AG09319 (cell line): Measurements from ENCODE around the gene CD7.

Experiments used
- DNase-seq: peaks from one replicate; pipeline ENCODE4 v3.0.0-alpha.2; 2010; ENCODE audit warnings: low read depth; ENCODE audit errors: extremely low read depth
- TF ChIP-seq, protein P1 (sequence below): IDR thresholded peaks from 2 replicates; pipeline ENCODE4 v1.5.1; 2011; ENCODE audit warnings: low read depth, mild to moderate bottlenecking, inconsistent platforms, low read length, moderate library complexity

The CD7 gene

DNA sequence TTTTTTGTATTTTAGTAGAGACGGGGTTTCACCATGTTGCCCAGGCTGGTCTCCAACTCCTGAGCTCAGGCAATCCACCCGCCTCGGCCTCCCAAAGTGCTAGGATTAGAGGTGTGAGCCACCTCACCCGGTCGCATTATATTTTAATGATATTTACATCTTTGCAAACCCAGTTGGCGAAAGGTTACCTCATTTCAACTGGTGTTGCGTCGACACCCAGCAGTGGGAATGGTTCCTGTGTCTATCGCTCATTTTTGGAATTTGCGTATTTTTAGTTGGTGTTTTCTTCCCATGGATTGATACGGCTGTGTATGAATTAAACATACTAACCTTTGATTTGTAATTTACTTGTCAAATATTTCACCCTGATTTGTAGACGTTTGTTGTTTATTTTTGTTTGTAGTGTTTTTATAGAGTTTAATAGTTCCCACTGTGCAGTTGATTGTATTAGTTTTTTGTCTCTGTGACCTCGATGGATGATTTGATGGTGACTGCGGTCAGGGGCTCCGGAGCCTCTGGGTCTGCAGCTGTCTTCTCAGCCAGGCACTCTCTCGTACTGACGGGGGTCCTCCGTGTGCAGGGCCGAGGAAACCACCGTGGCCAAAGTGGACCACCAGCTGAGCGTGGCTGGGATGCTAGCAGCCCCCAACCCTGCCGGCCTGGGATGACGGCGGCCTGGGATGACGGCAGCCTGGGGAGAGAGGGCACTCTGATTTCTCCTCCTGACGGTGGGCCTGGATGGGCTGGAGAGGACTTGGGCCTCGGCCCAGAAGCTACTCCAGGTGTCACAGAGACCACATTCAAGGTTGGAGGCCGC, 4.0 kb downstream of the CD7 start:
- no peak for DNase-seq
- TF ChIP-seq, protein P1, sequence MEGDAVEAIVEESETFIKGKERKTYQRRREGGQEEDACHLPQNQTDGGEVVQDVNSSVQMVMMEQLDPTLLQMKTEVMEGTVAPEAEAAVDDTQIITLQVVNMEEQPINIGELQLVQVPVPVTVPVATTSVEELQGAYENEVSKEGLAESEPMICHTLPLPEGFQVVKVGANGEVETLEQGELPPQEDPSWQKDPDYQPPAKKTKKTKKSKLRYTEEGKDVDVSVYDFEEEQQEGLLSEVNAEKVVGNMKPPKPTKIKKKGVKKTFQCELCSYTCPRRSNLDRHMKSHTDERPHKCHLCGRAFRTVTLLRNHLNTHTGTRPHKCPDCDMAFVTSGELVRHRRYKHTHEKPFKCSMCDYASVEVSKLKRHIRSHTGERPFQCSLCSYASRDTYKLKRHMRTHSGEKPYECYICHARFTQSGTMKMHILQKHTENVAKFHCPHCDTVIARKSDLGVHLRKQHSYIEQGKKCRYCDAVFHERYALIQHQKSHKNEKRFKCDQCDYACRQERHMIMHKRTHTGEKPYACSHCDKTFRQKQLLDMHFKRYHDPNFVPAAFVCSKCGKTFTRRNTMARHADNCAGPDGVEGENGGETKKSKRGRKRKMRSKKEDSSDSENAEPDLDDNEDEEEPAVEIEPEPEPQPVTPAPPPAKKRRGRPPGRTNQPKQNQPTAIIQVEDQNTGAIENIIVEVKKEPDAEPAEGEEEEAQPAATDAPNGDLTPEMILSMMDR: no peak

DNA sequence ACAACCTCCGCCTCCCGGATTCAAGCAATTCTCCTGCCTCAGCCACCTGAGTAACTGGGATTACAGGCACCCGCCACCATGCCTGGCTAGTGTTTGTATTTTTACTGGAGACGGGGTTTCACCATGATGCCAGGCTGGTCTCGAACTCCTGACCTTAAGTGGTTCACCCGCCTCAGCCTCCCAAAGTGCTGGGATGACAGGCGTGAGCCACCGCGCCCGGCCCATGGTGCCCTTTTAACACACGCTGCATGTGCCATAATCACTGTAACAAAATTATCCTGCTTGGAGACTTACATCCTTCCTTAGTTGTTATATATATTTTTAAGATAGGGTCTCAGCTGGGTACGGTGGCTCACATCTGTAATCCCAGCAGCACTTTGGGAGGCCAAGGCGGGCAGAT, 5.4 kb downstream of the CD7 start:
- TF ChIP-seq, protein P1: no peak
- DNase-seq: no peak

DNA sequence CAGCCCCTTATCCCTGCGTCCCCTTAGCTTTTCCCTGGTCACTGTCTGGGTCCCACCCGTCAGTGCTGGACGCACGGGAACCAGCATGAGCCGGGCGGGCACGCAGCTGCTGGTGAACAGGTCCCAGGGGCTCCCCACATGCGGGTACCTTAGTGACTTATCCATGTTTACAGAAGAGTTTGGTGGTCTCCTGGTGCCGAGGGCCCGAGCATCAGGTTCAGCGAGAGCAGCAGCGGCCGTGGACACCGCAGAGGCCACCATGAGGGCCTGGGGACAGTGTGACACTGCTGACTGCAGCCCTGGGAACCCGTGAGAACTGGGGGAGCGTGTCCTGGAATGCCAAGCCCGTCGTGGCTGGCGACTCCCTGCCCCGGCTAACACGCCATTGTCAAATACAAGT, 6.5 kb downstream of the CD7 start:
- no peak for DNase-seq
- TF ChIP-seq, protein P1: no peak

DNA sequence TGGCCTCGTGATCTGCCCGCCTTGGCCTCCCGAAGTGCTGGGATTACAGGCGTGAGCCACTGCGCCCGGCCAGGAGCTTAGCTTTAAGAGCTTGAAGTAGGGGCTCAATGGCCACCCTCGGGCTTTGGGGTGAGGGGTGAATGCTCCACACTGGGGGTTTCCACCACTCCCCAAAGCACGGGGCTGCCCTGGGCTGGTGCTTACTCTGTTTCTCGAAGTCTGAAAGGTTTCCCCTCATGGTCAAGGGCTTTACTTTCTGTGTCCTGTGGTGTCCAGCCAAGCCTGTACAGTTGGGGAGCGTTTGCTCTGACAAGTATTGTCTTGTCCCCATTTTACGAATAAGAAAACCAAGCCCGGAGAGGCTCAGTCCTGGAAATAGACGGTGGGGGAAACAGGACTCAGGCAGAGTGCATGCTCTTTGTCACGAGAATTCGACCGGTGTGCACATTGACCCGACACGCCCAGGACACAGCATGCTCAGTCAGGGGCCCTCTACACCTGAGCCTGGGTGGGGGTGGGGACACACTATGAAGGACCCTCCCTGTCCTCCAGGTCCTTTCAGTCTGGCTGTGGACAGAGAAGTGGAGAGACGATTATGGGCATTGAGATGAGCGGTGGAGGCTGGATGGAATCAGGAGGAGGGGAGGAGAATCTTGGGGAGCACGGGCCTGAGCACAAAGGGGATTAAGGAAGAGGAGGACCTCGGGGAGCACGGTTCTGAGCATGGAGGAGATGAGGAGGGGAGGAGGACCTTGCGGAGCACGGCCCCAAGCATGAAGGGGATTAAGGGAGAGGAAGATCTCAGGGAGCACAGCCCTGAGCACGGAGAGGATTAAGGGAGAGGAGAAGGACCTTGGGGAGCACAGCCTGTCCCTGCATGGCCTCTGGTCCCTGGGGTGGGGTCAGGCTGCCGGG, 7.5 kb downstream of the CD7 start:
- TF ChIP-seq, protein P1: no peak
- no peak for DNase-seq

DNA sequence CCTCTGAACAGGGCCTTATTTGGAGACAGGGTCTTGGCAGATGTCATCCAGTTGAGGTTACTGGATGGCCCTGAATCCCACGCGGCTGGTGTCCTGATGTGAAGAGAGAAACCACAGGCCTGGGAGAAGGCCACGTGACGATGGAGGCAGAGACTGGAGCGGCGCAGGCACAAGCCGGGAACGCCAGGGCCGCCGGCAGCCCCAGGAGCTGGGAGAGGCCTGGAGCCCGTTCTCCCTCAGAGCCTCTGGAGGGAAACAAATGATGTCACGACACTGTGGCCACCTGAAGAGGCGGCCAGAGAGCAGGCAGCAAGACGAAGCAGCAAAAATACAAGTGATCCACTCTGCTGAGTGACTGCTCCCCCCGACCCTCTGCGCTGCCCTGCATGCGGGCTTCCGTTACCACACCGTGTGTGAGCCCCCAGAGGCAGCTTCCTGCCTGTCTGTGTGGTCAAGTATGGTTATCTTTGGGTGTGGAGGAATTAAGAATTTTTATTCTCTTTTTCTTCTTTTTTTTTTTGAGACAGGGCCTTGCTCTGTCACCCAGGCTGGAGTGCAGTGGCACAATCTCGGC, 11.6 kb downstream of the CD7 start:
- no peak for DNase-seq
- TF ChIP-seq, protein P1: no peak

DNA sequence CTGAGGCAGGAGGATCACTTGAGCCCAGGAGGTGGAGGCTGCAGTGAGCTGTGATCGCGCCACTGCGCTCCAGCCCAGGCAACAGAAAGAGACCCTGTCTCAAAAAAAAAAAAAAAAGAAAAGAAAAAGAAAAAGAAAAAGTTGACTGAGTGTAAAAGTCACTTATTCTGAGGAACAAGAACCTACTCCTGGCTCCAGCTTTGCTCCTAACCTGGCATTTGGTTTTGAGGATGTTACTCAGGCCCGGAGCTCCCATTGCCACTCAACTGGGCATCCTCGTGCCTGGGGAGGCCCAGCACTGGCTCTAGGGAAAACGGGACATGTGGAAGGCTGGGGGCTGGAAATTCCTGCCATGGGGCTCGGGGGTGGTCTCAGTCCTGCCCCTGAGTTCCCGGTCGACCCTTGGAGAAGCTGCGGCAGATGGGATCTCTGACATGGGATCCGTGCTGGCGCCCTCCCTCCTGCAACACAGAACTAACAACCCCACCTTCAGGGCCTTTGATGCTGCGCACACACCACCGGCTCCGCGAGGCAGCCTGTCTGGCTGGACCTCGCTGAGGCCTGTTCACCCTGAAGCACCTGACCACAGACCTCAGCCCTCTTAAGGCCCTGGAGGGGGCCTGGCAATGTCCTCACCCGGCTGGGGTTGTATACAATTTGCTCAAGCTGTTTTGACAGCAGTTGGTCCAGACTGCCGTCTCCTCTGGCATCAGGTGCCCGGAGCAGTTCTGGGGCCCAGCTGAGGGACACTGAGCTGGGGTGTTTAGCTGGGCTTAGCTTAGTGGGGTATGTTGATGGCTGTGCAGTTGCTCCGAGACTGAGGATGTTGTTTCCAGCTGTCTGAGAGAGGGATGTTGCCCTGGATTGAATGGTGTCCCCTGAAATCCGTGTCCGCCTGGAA, 12.3 kb downstream of the CD7 start:
- no peak for DNase-seq
- TF ChIP-seq, protein P1: no peak
